Hepatocyte (in vitro differentiated cells): ENCODE data around the gene SEZ6. TPM values are rescaled to one million over a fixed set of nuclear protein-coding genes. Genes with fewer than 3 reads are reported as not detected.

Experiments used
- DNase-seq: peaks from one replicate; pipeline ENCODE4 v3.0.0-alpha.2; 2016; ENCODE audit warnings: low spot score
- H2AFZ ChIP-seq: fragments of 200-600 bp; sonication (generic); 2 replicates; pipeline ENCODE4 v1.6.0; 2016; ENCODE audit warnings: antibody characterized with exemption, mild to moderate bottlenecking
- H3K27ac ChIP-seq: fragments of 200-600 bp; sonication (generic); 2 replicates; pipeline ENCODE4 v1.5.1; 2016; ENCODE audit warnings: mild to moderate bottlenecking
- H3K27me3 ChIP-seq: fragments of 200-600 bp; sonication (generic); 2 replicates; pipeline ENCODE4 v1.6.1; 2016
- H3K36me3 ChIP-seq: fragments of 200-600 bp; sonication (generic); replicated peaks from 2 replicates; pipeline ENCODE4 v1.5.1; 2016; ENCODE audit warnings: low read depth; ENCODE audit not compliant: insufficient read depth
- H3K4me1 ChIP-seq: fragments of 200-600 bp; sonication (generic); 2 replicates; pipeline ENCODE4 v1.5.1; 2016; ENCODE audit warnings: mild to moderate bottlenecking, moderate library complexity; ENCODE audit not compliant: insufficient read depth
- H3K4me2 ChIP-seq: fragments of 200-600 bp; sonication (generic); 2 replicates; pipeline ENCODE4 v1.6.0; 2016
- H3K4me3 ChIP-seq: fragments of 200-600 bp; sonication (generic); 2 replicates; pipeline ENCODE4 v1.5.1; 2016; ENCODE audit warnings: mild to moderate bottlenecking
- H3K79me2 ChIP-seq: fragments of 200-600 bp; sonication (generic); 2 replicates; pipeline ENCODE4 v1.6.0; 2017; ENCODE audit warnings: mild to moderate bottlenecking
- H3K9me2 ChIP-seq: fragments of 200-600 bp; sonication (generic); replicated peaks from 2 replicates; pipeline ENCODE4 v1.6.0; 2017; ENCODE audit warnings: mild to moderate bottlenecking; ENCODE audit not compliant: insufficient read depth
- H3K9me3 ChIP-seq: fragments of 200-600 bp; sonication (generic); 2 replicates; pipeline ENCODE4 v1.5.1; 2016; ENCODE audit warnings: low read depth, mild to moderate bottlenecking
- H4K20me1 ChIP-seq: fragments of 200-600 bp; sonication (generic); 2 replicates; pipeline ENCODE4 v1.6.0; 2016; ENCODE audit warnings: mild to moderate bottlenecking; ENCODE audit not compliant: insufficient read depth, poor library complexity, severe bottlenecking
- CTCF ChIP-seq: fragments of 200-600 bp; sonication (generic); IDR thresholded peaks from 2 replicates; pipeline ENCODE4 v1.5.1; 2016; ENCODE audit warnings: antibody characterized with exemption, mild to moderate bottlenecking; ENCODE audit not compliant: poor library complexity
- EZH2 ChIP-seq: fragments of 200-600 bp; sonication (generic); IDR thresholded peaks from 2 replicates; pipeline ENCODE4 v1.6.1; 2016; ENCODE audit warnings: antibody characterized with exemption, mild to moderate bottlenecking, borderline replicate concordance
- EZH2phosphoT487 ChIP-seq: fragments of 200-600 bp; sonication (generic); IDR thresholded peaks from one replicate; pipeline ENCODE4 v1.6.1; 2018; ENCODE audit warnings: antibody characterized with exemption, mild to moderate bottlenecking, low read depth, moderate library complexity; ENCODE audit not compliant: unreplicated experiment, severe bottlenecking
- WGBS: methylation state at CpG from one replicate; pipeline ENCODE4 v1.1.6; 2016; ENCODE audit warnings: low lambda C conversion rate; ENCODE audit errors: missing lambda C conversion rate; 5-methylcytosine and 5-hydroxymethylcytosine counted together
- polyA plus RNA-seq: library from polyadenylated mRNA; unstranded; fragments of >200 nt; fragmentation: Nextera tagmentation; extraction: Ambion mirVana; gene quantifications from 2 replicates; pipeline ENCODE4 v1.2.1, GENCODE V29; 2016
- total RNA-seq: library from RNA; depleted of rRNA; stranded (reverse); fragments of >200 nt; gene quantifications from 2 replicates; pipeline ENCODE4 v1.2.3, GENCODE V29; 2014

SEZ6 gene
- total and polyA plus RNA-seq, 2 experiments from 2014 or later = 0.81 to 1.2 TPM

GRCh38 chr17:28972437-28972836, 33.4 kb downstream of the SEZ6 start:
- Histone ChIP-seq H3K4me1 (peaks cover 5% of the 10 kb centered on the region), H2AFZ (no peak overlapping the region), H3K4me2 (no peak overlapping the region), H3K27ac (no peak overlapping the region), H3K9me3 (no peaks in the 10 kb centered on the region), H3K79me2 (no peaks in the 10 kb centered on the region), H4K20me1 (no peaks in the 10 kb centered on the region), H3K9me2 (no peaks in the 10 kb centered on the region), H3K36me3 (no peaks in the 10 kb centered on the region), H3K4me3 (no peak overlapping the region), H3K27me3 (peaks cover 3% of the 10 kb centered on the region)
- DNase-seq = no peak
- 75% methylated on average over 10 of the region's 10 CpGs for WGBS
- TF ChIP-seq EZH2phosphoT487 (no peak), CTCF (no peak), EZH2 (no peak)

- no peak overlapping the region for H3K4me2 ChIP-seq
- WGBS = 83% methylated on average over 6 of the region's 6 CpGs
- no peak overlapping the region for H3K4me3 ChIP-seq
- no peak overlapping the region for H2AFZ ChIP-seq
- TF ChIP-seq CTCF (no peak), EZH2 (no peak), EZH2phosphoT487 (no peak)
- H3K27ac ChIP-seq = no peak overlapping the region
- H3K4me1 ChIP-seq = peaks cover 5% of the 10 kb centered on the region
- peaks cover 3% of the 10 kb centered on the region for H3K27me3 ChIP-seq
- no peaks in the 10 kb centered on the region for H3K36me3 ChIP-seq
- no peaks in the 10 kb centered on the region for H3K79me2 ChIP-seq
- H4K20me1 ChIP-seq = no peaks in the 10 kb centered on the region
- H3K9me3 ChIP-seq = no peaks in the 10 kb centered on the region
- no peaks in the 10 kb centered on the region for H3K9me2 ChIP-seq
- DNase-seq = no peak
These were observed 35.0 kb downstream of the SEZ6 start for GRCh38 chr17:28970879-28971278.

- H3K36me3 ChIP-seq = no peaks in the 10 kb centered on the region
- no peak overlapping the region for H2AFZ ChIP-seq
- no peak for DNase-seq
- 69% methylated on average over 12 of the region's 12 CpGs for WGBS
- no peaks in the 10 kb centered on the region for H3K79me2 ChIP-seq
- H3K27me3 ChIP-seq = peaks cover 3% of the 10 kb centered on the region
- peaks cover 5% of the 10 kb centered on the region for H3K4me1 ChIP-seq
- H4K20me1 ChIP-seq = no peaks in the 10 kb centered on the region
- H3K4me3 ChIP-seq = no peak overlapping the region
- no peaks in the 10 kb centered on the region for H3K9me2 ChIP-seq
- H3K27ac ChIP-seq = no peak overlapping the region
- H3K4me2 ChIP-seq = no peak overlapping the region
- H3K9me3 ChIP-seq = no peaks in the 10 kb centered on the region
- TF ChIP-seq EZH2 = no peak
- TF ChIP-seq CTCF = no peak
- no peak for TF ChIP-seq EZH2phosphoT487
These were observed 36.0 kb downstream of the SEZ6 start for GRCh38 chr17:28969706-28970393.
